Neural cell (in vitro differentiated cells): Measurements from ENCODE around the gene PIK3C2G. TPM values are rescaled to one million over a fixed set of nuclear protein-coding genes. Genes with fewer than 3 reads are reported as not detected.

ENCODE experiments used
- H2AFZ ChIP-seq: fragments of 200-600, 300-800 bp; sonication (generic), shearing (Covaris generic); 2 replicates; pipeline ENCODE4 v1.6.0; 2014; ENCODE audit warnings: low read depth, mild to moderate bottlenecking, antibody characterized with exemption, low read length, moderate library complexity
- H3F3A ChIP-seq: fragments of 200-600 bp; shearing (Covaris generic); 2 replicates; pipeline ENCODE4 v1.6.1; 2016; ENCODE audit warnings: mild to moderate bottlenecking, moderate library complexity, mixed read lengths, antibody characterized with exemption, low read length; ENCODE audit not compliant: insufficient read depth, poor library complexity, severe bottlenecking
- H3K27ac ChIP-seq: fragments of 200-600, 300-800 bp; sonication (generic), shearing (Covaris generic); 2 replicates; pipeline ENCODE4 v1.5.1; 2014; ENCODE audit warnings: mild to moderate bottlenecking, low read length, moderate library complexity
- H3K27me3 ChIP-seq: fragments of 300-800, 200-600 bp; sonication (generic), shearing (Covaris generic); 2 replicates; pipeline ENCODE4 v1.6.0; 2014; ENCODE audit warnings: mild to moderate bottlenecking, low read depth, low read length, moderate library complexity; ENCODE audit not compliant: insufficient read depth
- H3K36me3 ChIP-seq: fragments of 300-800, 200-600 bp; sonication (generic), shearing (Covaris generic); 2 replicates; pipeline ENCODE4 v1.5.1; 2014; ENCODE audit warnings: mild to moderate bottlenecking, antibody characterized with exemption, low read length, moderate library complexity; ENCODE audit not compliant: insufficient read depth
- H3K4me2 ChIP-seq: fragments of 300-800, 200-600 bp; sonication (generic), shearing (Covaris generic); 2 replicates; pipeline ENCODE4 v1.6.0; 2014; ENCODE audit warnings: mild to moderate bottlenecking, low read length
- H3K4me3 ChIP-seq: fragments of 300-800, 200-600 bp; sonication (generic), shearing (Covaris generic); 2 replicates; pipeline ENCODE4 v1.5.1; 2014; ENCODE audit warnings: mild to moderate bottlenecking, low read length, moderate library complexity
- H3K79me2 ChIP-seq: fragments of 200-600 bp; shearing (Covaris generic); replicated peaks from 2 replicates; pipeline ENCODE4 v1.6.0; 2014; ENCODE audit warnings: mild to moderate bottlenecking, low read length, moderate library complexity; ENCODE audit not compliant: insufficient read depth
- H3K9ac ChIP-seq: fragments of 300-800, 200-600 bp; sonication (generic), shearing (Covaris generic); 2 replicates; pipeline ENCODE4 v1.6.1; 2016; ENCODE audit warnings: mild to moderate bottlenecking, low read length, mixed read lengths
- H3K9me2 ChIP-seq: fragments of 200-600 bp; shearing (Covaris generic); 2 replicates; pipeline ENCODE4 v1.6.1; 2016; ENCODE audit warnings: mild to moderate bottlenecking, low read length, mixed read lengths; ENCODE audit not compliant: insufficient read depth
- H3K9me3 ChIP-seq: fragments of 200-600, 300-800 bp; sonication (generic), shearing (Covaris generic); 2 replicates; pipeline ENCODE4 v1.6.1; 2016; ENCODE audit warnings: mild to moderate bottlenecking, mixed run types, low read length, moderate library complexity, mixed read lengths
- H4K20me1 ChIP-seq: fragments of 200-600 bp; shearing (Covaris generic); 2 replicates; pipeline ENCODE4 v1.6.1; 2016; ENCODE audit warnings: mild to moderate bottlenecking, mixed run types; ENCODE audit not compliant: insufficient read depth
- EP300 ChIP-seq: fragments of 450-650 bp; conservative IDR thresholded peaks from 2 replicates; pipeline ENCODE4 v1.6.1; 2014; ENCODE audit warnings: antibody characterized with exemption, mild to moderate bottlenecking, moderate library complexity; ENCODE audit not compliant: poor library complexity, severe bottlenecking
- EZH2 ChIP-seq: fragments of 200-600, 300-800 bp; shearing (Covaris generic), sonication (generic); IDR thresholded peaks from 2 replicates; pipeline ENCODE4 v1.6.1; 2014; ENCODE audit warnings: antibody characterized with exemption, low read length, borderline replicate concordance, mild to moderate bottlenecking; ENCODE audit not compliant: insufficient read depth, poor library complexity, severe bottlenecking
- MXI1 ChIP-seq: fragments of 450-650 bp; conservative IDR thresholded peaks from 2 replicates; pipeline ENCODE4 v1.6.1; 2014; ENCODE audit warnings: antibody characterized with exemption, mild to moderate bottlenecking; ENCODE audit not compliant: poor library complexity, severe bottlenecking
- POLR2AphosphoS5 ChIP-seq: IDR thresholded peaks from 2 replicates; pipeline ENCODE4 v1.6.1; 2012
- RAD21 ChIP-seq: fragments of 450-650 bp; conservative IDR thresholded peaks from 2 replicates; pipeline ENCODE4 v1.6.1; 2014; ENCODE audit warnings: antibody characterized with exemption, mild to moderate bottlenecking, moderate library complexity
- SMC3 ChIP-seq: fragments of 450-650 bp; conservative IDR thresholded peaks from 2 replicates; pipeline ENCODE4 v1.6.1; 2014; ENCODE audit warnings: antibody characterized with exemption, mild to moderate bottlenecking, moderate library complexity; ENCODE audit not compliant: poor library complexity
- TAF1 ChIP-seq: IDR thresholded peaks from 2 replicates; pipeline ENCODE4 v1.6.1; 2012; ENCODE audit warnings: low read depth
- polyA plus RNA-seq: library from polyadenylated mRNA; depleted of rRNA; stranded (reverse); fragments of >200 nt; gene quantifications from 2 replicates; pipeline ENCODE4 v1.2.3, GENCODE V29; 2014
- TF ChIP-seq, protein P1 (sequence below): IDR thresholded peaks from 2 replicates; pipeline ENCODE4 v1.6.1; 2012; ENCODE audit warnings: borderline replicate concordance
- TF ChIP-seq, protein P2 (sequence below): fragments of 450-650 bp; IDR thresholded peaks from 2 replicates; pipeline ENCODE4 v1.5.1; 2014; ENCODE audit warnings: antibody characterized with exemption, mild to moderate bottlenecking, moderate library complexity; ENCODE audit not compliant: poor library complexity, severe bottlenecking

PIK3C2G gene
- polyA plus RNA-seq, 1 donor from 2014 or later = not detected

DNA sequence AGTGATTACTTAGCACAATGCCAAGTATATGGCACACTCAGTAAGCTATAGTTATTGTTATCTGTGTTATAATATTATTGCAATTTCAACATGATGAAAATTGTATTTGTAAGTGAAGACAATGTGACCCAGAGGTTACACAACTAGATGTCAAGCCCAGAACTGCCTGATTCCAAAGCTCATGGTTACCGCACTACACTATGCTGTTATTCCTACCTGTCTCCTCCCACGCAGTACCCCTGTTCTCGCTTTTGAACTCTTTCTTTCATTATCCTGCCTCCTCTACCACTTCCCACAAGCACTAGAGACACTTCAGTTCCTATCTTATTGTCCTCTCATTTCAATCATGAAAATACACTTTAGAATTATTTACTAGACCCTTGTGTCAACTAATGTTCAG, 383.2 kb downstream of the PIK3C2G start:
- Histone ChIP-seq H3K27ac (no peak overlapping the region), H3K4me2 (no peak overlapping the region), H3K36me3 (no peaks in the 10 kb centered on the region), H3K9me2 (no peaks in the 10 kb centered on the region), H3K27me3 (no peaks in the 10 kb centered on the region), H4K20me1 (no peaks in the 10 kb centered on the region), H3K79me2 (no peaks in the 10 kb centered on the region), H3K9me3 (no peaks in the 10 kb centered on the region), H3F3A (no peaks in the 10 kb centered on the region), H3K9ac (no peak overlapping the region), H3K4me3 (no peak overlapping the region), H2AFZ (no peak overlapping the region)
- TF ChIP-seq, protein P1, sequence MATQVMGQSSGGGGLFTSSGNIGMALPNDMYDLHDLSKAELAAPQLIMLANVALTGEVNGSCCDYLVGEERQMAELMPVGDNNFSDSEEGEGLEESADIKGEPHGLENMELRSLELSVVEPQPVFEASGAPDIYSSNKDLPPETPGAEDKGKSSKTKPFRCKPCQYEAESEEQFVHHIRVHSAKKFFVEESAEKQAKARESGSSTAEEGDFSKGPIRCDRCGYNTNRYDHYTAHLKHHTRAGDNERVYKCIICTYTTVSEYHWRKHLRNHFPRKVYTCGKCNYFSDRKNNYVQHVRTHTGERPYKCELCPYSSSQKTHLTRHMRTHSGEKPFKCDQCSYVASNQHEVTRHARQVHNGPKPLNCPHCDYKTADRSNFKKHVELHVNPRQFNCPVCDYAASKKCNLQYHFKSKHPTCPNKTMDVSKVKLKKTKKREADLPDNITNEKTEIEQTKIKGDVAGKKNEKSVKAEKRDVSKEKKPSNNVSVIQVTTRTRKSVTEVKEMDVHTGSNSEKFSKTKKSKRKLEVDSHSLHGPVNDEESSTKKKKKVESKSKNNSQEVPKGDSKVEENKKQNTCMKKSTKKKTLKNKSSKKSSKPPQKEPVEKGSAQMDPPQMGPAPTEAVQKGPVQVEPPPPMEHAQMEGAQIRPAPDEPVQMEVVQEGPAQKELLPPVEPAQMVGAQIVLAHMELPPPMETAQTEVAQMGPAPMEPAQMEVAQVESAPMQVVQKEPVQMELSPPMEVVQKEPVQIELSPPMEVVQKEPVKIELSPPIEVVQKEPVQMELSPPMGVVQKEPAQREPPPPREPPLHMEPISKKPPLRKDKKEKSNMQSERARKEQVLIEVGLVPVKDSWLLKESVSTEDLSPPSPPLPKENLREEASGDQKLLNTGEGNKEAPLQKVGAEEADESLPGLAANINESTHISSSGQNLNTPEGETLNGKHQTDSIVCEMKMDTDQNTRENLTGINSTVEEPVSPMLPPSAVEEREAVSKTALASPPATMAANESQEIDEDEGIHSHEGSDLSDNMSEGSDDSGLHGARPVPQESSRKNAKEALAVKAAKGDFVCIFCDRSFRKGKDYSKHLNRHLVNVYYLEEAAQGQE = no peak
- TF ChIP-seq EP300 = no peak
- TF ChIP-seq, protein P2, sequence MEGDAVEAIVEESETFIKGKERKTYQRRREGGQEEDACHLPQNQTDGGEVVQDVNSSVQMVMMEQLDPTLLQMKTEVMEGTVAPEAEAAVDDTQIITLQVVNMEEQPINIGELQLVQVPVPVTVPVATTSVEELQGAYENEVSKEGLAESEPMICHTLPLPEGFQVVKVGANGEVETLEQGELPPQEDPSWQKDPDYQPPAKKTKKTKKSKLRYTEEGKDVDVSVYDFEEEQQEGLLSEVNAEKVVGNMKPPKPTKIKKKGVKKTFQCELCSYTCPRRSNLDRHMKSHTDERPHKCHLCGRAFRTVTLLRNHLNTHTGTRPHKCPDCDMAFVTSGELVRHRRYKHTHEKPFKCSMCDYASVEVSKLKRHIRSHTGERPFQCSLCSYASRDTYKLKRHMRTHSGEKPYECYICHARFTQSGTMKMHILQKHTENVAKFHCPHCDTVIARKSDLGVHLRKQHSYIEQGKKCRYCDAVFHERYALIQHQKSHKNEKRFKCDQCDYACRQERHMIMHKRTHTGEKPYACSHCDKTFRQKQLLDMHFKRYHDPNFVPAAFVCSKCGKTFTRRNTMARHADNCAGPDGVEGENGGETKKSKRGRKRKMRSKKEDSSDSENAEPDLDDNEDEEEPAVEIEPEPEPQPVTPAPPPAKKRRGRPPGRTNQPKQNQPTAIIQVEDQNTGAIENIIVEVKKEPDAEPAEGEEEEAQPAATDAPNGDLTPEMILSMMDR = no peak
- no peak for TF ChIP-seq SMC3
- no peak for TF ChIP-seq EZH2
- TF ChIP-seq MXI1 = no peak
- no peak for TF ChIP-seq POLR2AphosphoS5
- TF ChIP-seq TAF1 = no peak
- TF ChIP-seq RAD21 = no peak

DNA sequence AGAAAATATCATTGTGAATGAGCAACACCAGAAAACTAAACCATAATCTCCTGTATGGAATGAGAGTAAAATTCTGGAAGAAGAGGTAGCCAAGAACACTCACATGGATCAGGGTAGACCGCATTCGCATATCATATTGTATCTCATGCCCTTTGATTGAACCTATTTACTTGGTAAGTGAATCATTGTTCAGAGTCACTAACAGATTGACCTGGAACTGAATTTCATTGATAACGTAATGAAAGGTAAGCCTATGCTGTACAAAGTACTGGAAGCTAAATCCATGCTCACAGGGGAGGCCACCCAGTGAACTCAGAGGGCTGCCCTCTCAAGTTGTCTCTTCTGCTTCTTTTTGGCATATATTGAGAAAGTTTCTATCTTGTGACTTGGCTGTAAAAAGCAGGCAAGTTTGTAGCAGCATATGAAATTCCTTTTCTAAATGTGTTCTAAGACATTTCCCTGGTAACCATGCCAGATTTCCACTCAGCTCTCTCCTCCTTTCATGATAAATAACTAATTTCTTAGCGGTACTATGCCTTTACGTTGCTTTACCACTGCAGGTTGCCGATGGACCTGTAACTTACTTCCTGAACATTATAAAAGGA, 385.1 kb downstream of the PIK3C2G start:
- TF ChIP-seq POLR2AphosphoS5 = no peak
- TF ChIP-seq TAF1 = no peak
- TF ChIP-seq RAD21 = no peak
- no peak for TF ChIP-seq EZH2
- TF ChIP-seq, protein P1 = no peak
- TF ChIP-seq SMC3 = no peak
- no peak for TF ChIP-seq EP300
- TF ChIP-seq, protein P2 = no peak
- TF ChIP-seq MXI1 = no peak
- Histone ChIP-seq H3K9me3 (no peaks in the 10 kb centered on the region), H3K27me3 (no peaks in the 10 kb centered on the region), H3K36me3 (no peaks in the 10 kb centered on the region), H3K4me3 (no peak overlapping the region), H3K27ac (no peak overlapping the region), H2AFZ (no peak overlapping the region), H3F3A (no peaks in the 10 kb centered on the region), H3K9me2 (no peaks in the 10 kb centered on the region), H3K79me2 (no peaks in the 10 kb centered on the region), H4K20me1 (no peaks in the 10 kb centered on the region), H3K9ac (no peak overlapping the region), H3K4me2 (no peak overlapping the region)
